GM12801 (cell line): ENCODE measurements around the gene MOB3C.

Experiments
- CTCF ChIP-seq: IDR thresholded peaks from one replicate; pipeline ENCODE4 v1.5.1; 2011; ENCODE audit warnings: control low read depth; ENCODE audit not compliant: insufficient read length; ENCODE audit errors: extremely low read depth

The MOB3C gene

GRCh38 chr1:46616277-46617107 lies at the start of gene MOB3C:
MOB3C (minus strand) TSS chr1:46616811; CDS start chr1:46613321, 3,490 bp downstream.
- TF ChIP-seq CTCF: no peak

- no peak for TF ChIP-seq CTCF
Observed at GRCh38 chr1:46665983-46666382, 49.4 kb upstream of the MOB3C start.

- TF ChIP-seq CTCF: no peak
Observed at GRCh38 chr1:46659307-46659870, 42.8 kb upstream of the MOB3C start.

DNA sequence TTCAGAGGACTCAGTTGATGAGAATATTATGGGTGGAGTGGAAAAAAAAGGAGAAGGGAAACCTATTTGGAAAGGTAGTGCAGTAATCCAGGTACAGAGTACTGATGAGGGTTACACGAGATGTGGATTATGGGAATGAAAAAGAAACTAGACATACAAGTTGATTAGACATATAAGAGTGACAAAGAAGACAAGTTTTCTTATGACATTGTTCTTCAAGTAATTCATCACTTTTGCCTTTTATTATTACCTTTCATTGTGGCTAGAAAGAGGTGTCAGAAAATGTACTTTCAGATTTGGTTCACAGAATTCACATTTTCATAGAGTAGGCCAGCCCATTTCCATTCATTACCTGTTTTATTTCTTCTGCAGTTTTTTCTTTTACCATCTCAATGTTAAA lies 41.2 kb upstream of the MOB3C start:
- TF ChIP-seq CTCF: no peak

- TF ChIP-seq CTCF: no peak
Observed at GRCh38 chr1:46656643-46657042, 40.0 kb upstream of the MOB3C start.

DNA sequence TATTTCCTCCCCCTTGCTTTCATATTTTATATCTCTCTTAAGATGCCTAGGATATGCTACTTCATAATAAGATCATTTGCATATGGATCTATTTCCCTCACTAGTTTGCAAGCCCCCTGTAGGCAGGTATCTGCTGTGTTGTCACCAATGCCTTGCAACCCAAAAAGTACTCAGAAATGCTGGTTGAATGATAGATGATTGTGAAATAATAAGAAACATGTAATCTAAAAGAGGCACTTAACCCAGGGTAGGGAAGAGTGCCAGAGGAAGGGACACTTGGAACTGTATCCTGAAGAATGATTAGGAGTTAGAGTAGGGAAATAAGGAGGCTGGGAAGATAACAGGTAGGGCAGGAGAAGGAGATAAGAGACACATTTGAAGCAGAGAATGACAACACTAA lies 39.2 kb upstream of the MOB3C start:
- TF ChIP-seq CTCF: no peak

- no peak for TF ChIP-seq CTCF
Observed at GRCh38 chr1:46654012-46654411, 37.4 kb upstream of the MOB3C start.
